Measurements from ENCODE around the gene SYTL2.

Gene SYTL2

DNA sequence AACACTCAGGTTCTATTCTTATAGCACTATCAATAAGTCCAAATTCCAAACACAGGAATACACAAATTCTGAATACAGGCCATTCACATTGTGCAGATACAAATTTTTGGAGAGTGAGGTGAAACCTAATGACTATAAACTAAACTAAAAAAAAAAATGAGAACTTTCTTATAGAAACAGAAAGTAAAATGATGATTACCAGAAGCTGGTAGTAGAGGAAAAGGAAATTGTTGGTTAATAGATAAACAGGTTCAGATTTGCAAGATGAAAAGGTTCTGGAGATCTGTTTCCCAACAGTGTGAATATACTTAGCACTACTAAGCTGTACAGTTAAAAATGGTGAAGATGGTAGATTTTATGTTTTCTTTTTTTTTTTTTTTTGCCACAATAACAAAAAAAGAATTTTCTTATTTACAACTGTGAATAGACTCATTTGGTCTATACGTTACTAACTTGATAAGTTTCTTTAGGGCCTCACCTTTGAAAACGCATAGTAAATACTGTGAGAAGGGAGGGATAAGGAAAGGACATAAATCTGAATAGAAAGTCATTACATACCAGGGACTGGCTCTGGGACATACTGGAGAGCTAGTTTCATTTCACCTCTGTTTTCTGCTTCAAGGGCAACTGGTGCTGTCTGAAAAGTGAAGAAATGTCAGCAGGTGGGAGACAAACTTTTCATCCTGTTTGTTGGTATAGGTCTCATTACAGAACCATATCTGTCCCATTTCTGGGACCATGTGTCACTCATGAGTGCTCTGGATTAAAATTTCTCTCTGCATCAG lies 110.8 kb downstream of the SYTL2 start:
- DNase-seq (ENCODE audit: low read depth), result no peak
- no peak overlapping the region for H3K4me3 ChIP-seq (ENCODE audit: control insufficient read depth, low read depth, low read length)
- TF ChIP-seq, protein P1, sequence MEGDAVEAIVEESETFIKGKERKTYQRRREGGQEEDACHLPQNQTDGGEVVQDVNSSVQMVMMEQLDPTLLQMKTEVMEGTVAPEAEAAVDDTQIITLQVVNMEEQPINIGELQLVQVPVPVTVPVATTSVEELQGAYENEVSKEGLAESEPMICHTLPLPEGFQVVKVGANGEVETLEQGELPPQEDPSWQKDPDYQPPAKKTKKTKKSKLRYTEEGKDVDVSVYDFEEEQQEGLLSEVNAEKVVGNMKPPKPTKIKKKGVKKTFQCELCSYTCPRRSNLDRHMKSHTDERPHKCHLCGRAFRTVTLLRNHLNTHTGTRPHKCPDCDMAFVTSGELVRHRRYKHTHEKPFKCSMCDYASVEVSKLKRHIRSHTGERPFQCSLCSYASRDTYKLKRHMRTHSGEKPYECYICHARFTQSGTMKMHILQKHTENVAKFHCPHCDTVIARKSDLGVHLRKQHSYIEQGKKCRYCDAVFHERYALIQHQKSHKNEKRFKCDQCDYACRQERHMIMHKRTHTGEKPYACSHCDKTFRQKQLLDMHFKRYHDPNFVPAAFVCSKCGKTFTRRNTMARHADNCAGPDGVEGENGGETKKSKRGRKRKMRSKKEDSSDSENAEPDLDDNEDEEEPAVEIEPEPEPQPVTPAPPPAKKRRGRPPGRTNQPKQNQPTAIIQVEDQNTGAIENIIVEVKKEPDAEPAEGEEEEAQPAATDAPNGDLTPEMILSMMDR (IDR thresholded peaks at IDR 0.05; ENCODE audit: control insufficient read depth, insufficient read depth, low read depth, low read length, missing control alignments), result no peak

DNA sequence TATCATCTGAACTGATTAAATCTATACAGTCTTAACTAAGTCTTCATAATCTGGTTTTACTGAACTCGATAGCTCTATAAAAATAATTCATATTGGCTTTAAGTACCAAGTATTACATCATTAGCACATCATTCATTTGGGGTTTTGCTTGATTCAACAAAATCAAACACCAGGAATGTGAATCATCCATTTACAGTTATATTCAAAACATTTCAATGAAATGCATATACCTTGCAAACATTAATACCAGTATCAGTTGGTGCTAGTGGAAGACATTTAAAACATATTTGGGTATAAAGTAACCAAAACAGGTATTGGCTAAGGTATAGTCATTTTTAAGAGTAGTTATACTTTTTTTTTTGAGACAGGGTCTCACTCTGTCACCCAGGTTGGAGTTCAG lies 112.7 kb downstream of the SYTL2 start:
- DNase-seq (ENCODE audit: low read depth), result no peak
- TF ChIP-seq, protein P1 (IDR thresholded peaks at IDR 0.05; ENCODE audit: control insufficient read depth, insufficient read depth, low read depth, low read length, missing control alignments), result no peak
- no peak overlapping the region for H3K4me3 ChIP-seq (ENCODE audit: control insufficient read depth, low read depth, low read length)

DNA sequence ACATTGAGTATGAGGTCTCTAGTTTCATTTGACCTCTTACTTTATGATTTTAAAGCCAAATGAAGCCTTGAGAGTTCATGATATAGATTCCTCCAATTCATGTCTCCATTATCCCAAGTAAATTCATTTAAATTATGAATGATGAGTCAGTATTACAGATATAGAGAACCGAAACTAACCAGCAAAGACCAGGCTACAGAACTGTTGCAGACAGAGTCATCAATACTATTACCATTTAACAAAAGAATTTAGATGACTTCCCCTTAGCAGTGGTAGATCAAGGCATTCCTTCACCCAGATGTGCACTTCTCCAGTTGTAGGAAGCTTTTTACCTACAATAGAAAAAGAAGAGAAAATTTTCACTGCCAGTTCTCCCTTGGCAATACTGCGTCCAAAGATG lies 113.2 kb downstream of the SYTL2 start:
- DNase-seq (ENCODE audit: low read depth), result no peak
- TF ChIP-seq, protein P1 (IDR thresholded peaks at IDR 0.05; ENCODE audit: control insufficient read depth, insufficient read depth, low read depth, low read length, missing control alignments), result no peak
- no peak overlapping the region for H3K4me3 ChIP-seq (ENCODE audit: control insufficient read depth, low read depth, low read length)

- H3K4me3 ChIP-seq (ENCODE audit: control insufficient read depth, low read depth, low read length), result no peak overlapping the region
- no peak for DNase-seq (ENCODE audit: low read depth)
- TF ChIP-seq, protein P1 (IDR thresholded peaks at IDR 0.05; ENCODE audit: control insufficient read depth, insufficient read depth, low read depth, low read length, missing control alignments), result no peak
Measured at GRCh38 chr11:85695546-85695945, 115.4 kb downstream of the SYTL2 start.

- DNase-seq (ENCODE audit: low read depth), result no peak
- TF ChIP-seq, protein P1 (IDR thresholded peaks at IDR 0.05; ENCODE audit: control insufficient read depth, insufficient read depth, low read depth, low read length, missing control alignments), result peak; percentile 60
- H3K4me3 ChIP-seq (ENCODE audit: control insufficient read depth, low read depth, low read length), result no peak overlapping the region
Measured at GRCh38 chr11:85694385-85694980, 116.5 kb downstream of the SYTL2 start.

GRCh38 chr11:85685820-85686459 lies 125.0 kb downstream of the SYTL2 start, which contains the start of gene CCDC89:
Gene CCDC89 (minus strand): TSS chr11:85686195. CDS start chr11:85686130, 65 bp downstream.
- TF ChIP-seq, protein P1 (IDR thresholded peaks at IDR 0.05; ENCODE audit: control insufficient read depth, insufficient read depth, low read depth, low read length, missing control alignments), result no peak
- peak within 1 kb of the TSS; percentile 22 for H3K4me3 ChIP-seq (ENCODE audit: control insufficient read depth, low read depth, low read length)
- DNase-seq (ENCODE audit: low read depth), result peak; percentile 73
